ENCODE measurements around the gene UGT1A6.

- TF ChIP-seq POLR2AphosphoS5 (IDR thresholded peaks at IDR 0.05; ENCODE audit: low read depth) (no peak), CTCF (conservative IDR thresholded peaks at IDR 0.05; ENCODE audit: low read depth in 2 of 2) (no peak), EZH2 (IDR thresholded peaks at IDR 0.05; ENCODE audit: low read depth, unreplicated experiment) (no peak), ZNF331 (CRISPR knock-in tag; IDR thresholded peaks at IDR 0.05; ENCODE audit: low read depth) (no peak), EZH2phosphoT487 (IDR thresholded peaks at IDR 0.05; ENCODE audit: unreplicated experiment) (no peak), CREB1 (CRISPR knock-in tag; IDR thresholded peaks at IDR 0.05; ENCODE audit: low read depth) (no peak), REST (IDR thresholded peaks at IDR 0.05; ENCODE audit: unreplicated experiment) (no peak), NANOG (IDR thresholded peaks at IDR 0.05; ENCODE audit: borderline replicate concordance) (no peak), ZNF114 (CRISPR knock-in tag; IDR thresholded peaks at IDR 0.05) (no peak), JUNB (IDR thresholded peaks at IDR 0.05; ENCODE audit: unreplicated experiment) (no peak), ZNF462 (CRISPR knock-in tag; IDR thresholded peaks at IDR 0.05) (no peak), ETS1 (IDR thresholded peaks at IDR 0.05) (no peak)
These were observed 123.2 kb downstream of the UGT1A6 start for GRCh38 chr2:233815861-233816260.

Measured in GM23338 (cell line).